Measurements from ENCODE around the gene SYNGAP1.

DNA sequence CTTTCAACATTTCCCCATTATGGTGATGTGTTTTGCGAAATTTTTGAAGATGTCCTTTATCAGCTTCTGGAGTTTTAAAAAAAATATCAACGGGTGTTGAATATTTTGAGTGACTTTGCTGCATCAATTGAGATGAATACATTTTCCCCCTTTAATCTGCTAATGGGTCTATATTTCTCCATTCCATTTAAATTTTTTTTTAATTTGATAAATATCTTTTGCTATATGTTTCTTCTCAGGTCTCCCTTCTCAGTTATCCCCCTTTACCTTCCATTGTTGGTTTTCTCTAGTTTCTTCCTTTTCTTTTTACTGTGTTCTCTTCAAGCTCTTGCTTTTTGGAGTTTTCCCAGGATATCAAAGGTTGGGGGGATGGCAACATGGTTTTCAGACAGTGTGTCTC, 29.7 kb upstream of the SYNGAP1 start:
- TF ChIP-seq, protein P1, sequence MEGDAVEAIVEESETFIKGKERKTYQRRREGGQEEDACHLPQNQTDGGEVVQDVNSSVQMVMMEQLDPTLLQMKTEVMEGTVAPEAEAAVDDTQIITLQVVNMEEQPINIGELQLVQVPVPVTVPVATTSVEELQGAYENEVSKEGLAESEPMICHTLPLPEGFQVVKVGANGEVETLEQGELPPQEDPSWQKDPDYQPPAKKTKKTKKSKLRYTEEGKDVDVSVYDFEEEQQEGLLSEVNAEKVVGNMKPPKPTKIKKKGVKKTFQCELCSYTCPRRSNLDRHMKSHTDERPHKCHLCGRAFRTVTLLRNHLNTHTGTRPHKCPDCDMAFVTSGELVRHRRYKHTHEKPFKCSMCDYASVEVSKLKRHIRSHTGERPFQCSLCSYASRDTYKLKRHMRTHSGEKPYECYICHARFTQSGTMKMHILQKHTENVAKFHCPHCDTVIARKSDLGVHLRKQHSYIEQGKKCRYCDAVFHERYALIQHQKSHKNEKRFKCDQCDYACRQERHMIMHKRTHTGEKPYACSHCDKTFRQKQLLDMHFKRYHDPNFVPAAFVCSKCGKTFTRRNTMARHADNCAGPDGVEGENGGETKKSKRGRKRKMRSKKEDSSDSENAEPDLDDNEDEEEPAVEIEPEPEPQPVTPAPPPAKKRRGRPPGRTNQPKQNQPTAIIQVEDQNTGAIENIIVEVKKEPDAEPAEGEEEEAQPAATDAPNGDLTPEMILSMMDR (IDR thresholded peaks at IDR 0.05): no peak
- no peak for TF ChIP-seq POLR2A (IDR thresholded peaks at IDR 0.05)

All from breast epithelium (tissue), 3 donors.